SKM-1 treated with dmso at 0.1 percent for 144 hours (cell line): ENCODE results near the gene KPTN.

Experiments used
- DNase-seq: peaks from one replicate; lab custom pipeline; 2025; ENCODE audit not compliant: unreplicated experiment; lab: John Stamatoyannopoulos, UW

The KPTN gene

DNA sequence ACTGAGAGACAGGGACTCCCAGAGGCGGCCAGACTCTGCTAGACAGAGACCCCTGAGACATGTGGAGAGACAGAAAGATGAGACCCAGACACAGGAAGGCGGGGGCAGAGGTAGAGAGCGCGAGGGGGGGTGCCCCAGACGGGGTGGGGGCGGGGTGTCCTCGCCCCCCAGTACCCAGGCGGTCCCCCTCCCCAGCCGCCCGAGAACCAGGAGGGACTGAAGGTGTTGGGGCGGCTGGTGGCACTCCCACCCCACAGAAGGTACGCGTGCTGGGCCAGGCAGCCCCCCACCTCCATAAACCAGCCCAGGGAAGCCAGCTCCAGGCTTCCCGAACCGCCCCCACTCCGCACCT lies 12.7 kb downstream of the KPTN start:
- DNase-seq: no peak

DNA sequence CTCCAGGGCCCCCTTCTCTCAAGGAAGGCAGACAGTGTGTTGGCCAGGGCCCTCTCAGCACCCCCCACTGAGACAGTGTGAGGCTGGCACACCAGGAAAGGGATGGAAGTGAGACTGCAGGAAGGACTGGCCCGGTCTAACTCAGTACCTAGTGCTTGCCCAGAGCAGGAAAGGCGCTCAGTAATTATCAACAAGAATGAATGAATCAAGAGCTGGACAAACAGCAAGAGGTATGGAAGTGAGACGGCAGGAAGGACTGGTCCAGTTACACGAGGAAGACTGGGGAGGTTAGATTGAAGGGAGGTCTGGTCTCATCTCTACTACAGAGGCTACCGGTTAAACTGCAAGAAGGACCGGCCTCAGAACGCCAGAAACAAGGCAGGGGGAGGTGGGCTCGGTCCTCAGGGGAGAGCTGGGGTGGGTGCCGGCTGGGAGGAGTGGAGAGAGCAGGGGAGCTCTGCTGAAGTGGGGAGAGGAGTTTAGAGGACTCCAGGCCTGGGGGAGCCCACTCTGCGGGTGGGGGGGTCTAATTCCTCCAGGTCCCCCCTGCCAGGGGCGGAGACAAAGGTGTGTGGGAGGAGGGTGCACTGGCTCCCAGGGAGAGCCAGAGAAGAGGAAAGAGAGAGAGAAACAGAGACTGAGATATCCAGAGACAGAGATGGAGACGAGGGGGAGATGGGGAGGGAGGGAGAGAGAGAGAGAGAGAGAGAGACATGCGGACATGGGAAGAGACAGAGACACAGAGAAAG lies 13.4 kb downstream of the KPTN start:
- no peak for DNase-seq

DNA sequence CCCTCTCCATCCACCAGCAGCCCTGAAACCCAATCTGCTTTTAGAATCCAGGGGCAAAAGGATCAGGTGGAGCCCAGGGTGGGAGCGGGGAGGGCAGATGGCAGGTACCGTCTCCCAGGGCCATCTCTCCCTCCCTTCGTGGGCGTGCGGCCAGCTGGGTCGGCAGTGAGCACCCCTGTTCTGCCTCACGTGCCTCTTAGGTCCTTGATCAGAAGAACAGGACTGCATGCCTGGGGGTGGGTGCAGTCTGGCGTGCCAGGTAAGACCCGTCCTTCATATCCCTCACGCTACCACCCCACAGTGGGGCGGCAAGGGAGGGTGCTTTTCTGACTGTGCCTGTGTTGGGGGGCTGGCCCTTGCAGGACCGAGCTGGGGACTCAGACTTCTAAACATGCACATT lies 14.3 kb downstream of the KPTN start:
- no peak for DNase-seq

DNA sequence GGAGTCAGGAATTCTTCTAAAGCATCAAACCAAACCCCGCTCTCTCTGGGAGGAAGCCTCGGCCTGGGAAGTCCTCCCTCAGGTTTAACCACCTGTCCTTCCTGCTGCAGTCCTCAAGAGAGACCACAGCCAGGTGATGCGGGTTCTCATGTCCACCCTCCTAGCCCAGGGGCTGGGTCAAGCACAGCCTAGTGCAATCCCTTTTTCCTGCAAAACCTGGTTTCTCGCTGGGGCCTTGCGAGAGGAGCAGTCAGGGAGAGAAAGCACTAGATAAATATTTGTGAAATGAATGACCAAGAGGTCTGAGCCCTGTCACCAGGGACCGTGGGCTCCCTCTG lies 14.7 kb downstream of the KPTN start:
- DNase-seq: no peak

DNA sequence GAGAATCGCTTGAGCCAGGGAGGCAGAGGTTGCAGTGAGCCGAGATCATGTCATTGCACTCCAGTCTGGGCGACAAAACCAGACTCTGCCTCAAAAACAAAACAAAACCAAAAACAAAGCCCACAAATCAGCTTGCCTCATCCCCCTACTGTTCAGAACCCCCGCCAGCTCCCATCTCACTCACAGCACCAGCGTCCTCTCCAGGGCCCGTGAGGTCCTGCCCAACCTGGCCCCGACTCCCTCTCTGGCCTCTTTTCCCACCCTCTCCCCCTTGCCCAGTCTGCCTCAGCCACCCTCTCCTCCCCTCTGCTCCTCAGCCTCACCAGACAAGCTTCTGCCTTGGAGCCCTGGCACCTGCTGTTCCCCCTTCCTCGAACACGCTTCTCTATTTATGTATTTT lies 16.1 kb downstream of the KPTN start:
- DNase-seq: no peak

DNA sequence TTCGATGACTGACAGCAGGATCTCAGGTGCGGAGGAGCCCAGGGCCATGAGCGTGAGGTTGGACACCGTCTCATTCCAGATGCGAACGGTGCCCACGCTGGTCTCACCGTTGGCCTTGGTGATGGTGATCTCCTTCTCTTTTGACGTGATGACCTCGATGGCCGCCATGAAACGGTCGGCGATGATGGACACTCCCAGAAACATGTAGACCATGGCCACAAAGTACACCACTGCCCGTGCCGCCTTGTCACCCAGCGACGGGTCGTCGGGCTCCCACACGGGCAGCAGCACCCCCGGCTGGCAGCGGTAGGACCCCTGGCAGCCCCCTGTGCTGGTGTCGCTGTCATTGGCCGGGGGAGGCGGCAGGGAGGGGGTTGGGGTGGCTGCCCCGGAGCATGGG lies 18.1 kb downstream of the KPTN start:
- DNase-seq: no peak

DNA sequence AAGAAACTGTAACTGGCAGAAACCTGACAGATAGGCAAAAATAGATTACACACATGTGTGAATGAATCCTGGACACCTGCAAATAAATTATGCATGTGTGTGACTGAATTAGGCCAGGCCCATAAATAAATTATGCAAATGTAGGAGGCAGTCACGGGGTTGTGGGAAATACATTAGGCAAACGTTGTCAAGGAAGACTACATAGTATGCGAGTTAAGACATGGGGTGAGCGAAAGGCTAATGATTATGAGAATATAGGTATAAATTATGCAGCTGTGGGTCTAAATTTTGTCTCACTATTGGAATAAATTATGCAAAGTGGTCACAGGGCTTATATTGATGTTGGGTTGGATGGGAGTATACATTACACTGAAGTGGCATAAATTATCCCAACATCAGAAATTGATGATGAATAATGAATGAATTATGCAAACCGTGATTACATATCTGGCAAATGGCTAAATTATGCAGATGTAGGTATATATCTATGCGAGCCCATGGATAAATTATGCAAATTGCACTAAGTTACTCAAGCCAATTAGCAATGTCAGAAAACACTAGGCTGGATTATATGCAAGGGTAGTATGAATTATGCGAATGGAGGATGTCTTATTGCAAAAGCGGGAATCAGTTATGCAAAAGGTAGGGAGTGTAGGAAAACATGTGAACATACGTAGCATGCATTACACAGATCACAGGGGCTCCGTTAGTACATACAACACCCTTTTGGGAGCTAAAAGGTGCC lies 19.2 kb downstream of the KPTN start:
- DNase-seq: no peak

DNA sequence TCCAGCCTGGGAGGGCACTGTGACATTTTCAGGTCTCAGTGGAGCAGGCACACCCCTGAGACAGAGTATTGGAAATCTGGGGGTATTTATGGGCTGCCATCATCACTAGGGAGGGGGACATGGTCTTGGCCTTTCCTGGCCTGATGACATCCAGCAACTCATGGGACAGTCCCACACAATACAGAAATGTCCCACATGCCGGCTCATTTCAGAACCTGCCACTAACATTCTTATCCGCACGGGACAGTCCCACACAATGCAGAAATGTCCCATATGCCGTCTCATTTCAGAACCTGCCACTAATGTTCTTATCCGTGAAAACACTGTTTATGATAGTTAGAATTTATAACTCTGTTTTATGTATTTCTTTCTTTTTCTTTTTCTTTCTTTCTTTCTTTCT lies 22.1 kb downstream of the KPTN start:
- DNase-seq: no peak

DNA sequence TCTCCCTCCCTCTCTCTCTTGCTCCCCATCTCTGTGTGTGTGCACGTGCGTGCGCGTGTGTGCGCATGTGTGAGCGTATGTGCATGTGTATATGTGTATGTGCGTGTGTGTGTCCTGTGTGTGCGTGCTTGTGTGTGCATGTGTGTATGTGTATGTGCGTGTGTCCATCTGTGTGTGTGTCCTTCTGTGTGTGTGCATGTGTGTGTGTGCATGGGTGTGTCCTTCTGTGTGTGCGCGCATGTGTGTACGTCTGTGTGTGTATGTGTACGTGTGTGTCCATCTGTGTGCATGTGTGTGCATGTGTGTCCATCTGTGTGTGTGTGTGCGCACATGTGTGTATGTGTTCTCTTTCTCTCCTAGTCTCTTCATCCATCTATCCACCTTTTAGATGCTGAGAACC lies 24.5 kb downstream of the KPTN start:
- DNase-seq: no peak

DNA sequence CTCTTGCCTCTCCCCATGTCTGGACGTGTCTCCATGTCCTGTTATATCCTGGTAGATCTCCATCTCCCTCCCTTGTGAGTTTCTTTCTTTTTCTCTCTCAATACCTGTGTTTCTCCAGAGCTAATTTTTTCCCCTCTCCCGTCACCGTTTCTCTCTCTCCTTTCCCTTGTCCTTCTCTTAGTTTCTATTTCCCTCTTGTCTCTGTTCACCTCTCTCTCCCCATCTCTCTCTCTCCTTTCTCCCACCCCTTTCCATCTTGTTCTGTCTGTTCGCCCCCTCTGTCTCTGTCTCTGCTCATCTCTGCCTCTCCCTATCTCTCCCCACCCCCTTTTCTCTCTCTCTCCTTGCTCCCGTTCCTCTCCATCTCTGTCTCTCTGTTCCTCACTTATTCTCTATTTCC lies 25.3 kb downstream of the KPTN start:
- DNase-seq: no peak

DNA sequence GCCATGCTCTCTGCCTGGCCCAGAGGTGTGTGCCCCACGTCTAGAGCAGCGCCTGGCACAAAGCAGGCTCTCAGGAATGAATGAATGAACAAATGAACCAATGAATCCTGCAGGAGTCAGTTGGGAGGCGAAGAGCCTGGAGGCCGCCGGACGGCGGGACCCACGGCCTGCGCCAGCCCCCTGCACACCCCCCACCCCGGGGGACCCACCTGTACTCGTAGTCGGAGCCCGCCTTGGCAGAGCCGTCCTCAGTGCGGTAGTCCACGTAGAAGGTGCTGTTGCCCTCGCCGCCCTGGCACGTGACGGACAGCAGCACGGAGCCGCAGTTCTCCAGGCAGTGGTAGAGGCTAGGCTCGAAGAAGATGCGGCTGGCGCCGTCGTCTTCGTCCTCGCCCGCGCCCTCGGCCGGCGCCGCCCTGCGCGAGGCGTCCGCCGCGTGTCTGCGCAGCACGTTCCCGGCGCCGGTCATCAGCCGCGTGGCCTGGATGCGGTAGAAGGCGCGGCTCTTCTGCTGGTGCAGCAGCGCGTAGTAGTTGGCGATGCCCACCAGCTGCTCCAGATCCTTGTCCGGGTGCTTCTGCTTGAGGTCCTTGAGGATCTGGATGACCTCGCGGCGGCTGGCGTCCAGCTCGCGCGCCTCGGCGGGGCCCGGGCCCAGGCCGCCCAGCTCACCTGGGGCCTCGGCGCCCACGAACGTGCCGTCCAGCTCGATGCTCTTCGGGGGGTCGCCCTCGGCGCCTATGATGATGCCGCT lies 27.1 kb downstream of the KPTN start:
- DNase-seq: no peak

DNA sequence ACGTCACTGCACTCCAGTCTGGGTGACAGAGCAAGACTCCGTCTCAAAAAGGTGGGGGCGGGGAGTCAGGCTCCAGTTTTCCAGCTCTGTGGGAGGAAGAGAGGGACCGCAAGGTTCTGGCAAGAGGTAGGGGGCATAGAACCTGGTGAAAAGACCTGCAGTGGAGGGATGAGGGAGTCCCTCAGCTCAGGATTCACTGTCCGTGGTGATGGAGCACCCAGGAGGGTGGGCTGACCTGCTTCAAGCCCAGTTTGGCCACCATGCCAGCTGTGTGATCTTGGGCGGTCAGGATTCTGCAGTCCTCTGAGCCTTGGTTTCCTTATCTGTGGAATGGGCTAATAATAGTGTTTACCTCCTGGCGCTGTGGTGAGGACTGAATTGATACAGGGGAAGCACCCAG lies 33.5 kb downstream of the KPTN start:
- DNase-seq: no peak

DNA sequence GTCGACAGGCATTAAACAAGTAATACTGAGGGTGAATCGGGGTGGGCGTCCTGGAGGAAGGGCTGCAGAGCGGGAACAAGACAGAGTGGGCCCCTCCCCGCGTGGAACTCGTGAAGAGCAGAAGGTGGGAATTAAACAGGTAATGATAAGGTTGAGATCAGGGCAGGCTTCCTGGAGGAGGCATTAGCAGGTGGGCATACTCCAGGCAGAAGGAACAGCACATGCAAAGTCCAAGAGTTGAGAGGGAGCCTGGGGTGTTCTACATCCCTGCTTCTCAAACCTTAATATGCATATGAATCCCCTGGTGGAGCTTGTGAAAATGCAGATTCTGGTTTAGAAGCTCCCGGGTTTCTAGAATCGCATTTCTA lies 35.7 kb downstream of the KPTN start:
- no peak for DNase-seq

DNA sequence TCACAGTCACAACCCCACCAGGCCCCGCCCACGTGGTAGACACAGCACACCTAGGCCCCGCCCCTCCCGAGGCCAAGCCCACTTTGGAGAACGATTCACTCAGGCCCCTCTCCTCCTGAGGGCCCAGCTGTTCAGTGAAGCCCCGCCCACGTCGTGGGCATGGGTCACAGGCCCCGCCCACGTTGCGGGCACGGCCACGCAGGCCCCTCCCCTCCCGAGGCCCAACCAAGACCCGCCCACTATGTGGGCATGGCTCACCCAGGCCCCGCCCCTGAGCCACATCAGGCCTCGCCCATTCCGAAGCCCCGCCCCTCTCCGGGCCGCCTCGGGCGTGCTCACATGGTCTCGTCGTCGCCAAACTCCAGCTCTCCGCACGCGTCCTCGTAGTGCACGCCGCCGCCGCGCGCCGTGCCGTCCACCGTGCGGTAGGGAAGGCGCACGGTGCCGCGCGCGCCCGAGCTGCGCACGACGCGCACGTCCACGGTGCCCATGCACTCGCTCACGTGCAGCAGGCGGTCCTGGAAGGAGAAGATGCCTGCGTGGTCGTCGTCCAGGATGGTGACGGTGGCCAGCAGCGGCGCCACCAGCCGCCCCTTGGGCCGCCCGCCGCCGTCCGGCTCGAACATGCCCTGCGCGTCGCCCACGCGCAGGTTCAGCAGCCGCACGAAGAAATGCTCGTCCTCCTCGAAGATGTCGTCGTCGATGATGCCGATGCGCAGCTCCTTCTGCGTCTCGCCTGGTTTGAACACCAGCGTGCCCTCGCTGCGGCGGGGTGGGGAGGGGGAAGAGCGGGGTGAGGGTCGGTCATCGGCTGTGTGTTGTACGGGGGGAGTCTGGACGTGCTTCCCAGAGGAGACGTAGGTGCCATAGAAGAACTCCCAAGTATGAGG lies 36.3 kb downstream of the KPTN start:
- DNase-seq: no peak

DNA sequence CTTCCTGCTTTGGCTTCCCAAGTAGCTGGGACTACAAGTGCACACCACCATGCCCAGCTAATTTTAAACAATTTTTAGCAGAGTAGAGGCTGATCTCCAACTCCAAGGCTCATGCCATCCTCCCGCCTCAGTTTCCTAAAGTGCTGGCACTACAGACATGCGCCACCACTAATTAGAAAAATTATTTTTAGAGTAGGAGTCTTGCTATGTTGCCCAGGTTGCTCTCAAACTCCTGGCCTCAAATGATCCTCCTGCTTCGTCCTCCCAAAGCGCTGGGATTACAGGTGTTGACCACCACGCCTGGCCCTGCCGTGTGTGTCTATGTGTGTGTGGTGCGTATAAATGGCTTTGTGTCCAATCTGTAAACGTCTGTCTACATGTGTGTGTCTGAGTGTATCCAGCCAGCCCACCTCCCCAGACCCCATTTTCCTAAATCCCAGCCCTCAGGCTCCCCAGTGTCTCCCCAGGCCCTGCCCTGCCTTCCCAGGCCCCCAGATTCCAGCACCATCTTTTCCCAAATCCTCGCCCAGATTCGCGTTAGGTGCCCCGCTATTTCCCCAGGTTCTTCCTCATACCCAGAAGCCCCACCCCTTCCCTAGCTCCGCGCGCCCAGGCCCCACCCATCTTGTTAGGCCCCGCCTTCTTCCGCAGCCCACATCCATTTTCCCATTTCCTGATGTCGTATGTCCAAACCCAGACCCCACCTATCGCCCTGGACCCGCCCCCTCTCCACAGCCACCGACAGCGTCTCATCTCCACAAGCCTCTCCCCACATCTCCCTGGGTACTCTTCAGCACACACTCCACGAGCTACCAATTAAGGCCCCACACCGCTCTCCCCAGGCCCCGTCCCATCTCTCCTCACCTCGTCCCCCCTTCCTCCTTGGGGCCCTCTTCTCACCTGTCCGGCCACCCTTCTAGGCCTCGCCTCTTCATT lies 37.2 kb downstream of the KPTN start:
- DNase-seq: no peak

DNA sequence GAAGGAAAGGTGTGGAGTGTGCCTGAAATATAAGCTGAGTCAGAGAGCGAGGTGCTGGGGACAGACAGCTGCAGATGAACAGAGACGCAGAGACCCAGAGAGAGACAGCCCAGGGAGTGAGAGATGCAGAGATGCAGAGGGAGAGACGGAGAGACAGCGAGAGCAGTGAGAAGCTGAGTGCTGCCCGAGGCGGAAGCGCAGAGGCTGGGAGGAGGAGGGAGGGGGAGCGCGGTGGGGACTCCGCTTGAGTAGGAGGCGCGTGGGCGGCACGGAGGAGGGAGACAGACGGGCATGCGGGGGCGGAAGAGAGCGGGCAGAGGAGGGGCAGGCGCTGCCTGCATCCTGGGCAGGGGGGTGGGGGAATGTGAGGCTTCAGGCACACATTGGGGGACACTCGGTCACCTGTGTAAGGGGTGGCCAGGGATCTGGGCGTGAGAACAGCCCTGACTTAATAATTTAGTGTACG lies 38.0 kb downstream of the KPTN start:
- no peak for DNase-seq

DNA sequence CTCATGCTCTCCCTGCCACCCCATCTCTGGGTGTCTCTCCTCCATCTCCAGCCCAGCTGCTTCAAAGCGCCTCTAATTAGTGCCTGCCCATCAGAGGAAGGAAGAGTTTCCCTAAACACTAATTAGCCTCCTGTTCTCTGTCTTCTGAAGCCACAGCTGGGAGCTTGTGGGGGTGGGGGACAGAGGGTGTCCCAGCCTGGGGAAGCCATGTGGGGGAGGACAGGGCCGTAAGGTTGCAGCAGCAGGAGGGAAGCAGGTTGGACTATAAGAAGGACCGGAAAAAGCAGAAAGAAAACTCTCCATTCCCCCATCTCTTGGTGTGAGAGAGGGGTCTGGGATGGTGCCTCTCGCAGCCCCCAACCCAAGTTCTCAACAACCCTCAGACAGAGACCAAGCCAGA lies 38.5 kb downstream of the KPTN start:
- no peak for DNase-seq

DNA sequence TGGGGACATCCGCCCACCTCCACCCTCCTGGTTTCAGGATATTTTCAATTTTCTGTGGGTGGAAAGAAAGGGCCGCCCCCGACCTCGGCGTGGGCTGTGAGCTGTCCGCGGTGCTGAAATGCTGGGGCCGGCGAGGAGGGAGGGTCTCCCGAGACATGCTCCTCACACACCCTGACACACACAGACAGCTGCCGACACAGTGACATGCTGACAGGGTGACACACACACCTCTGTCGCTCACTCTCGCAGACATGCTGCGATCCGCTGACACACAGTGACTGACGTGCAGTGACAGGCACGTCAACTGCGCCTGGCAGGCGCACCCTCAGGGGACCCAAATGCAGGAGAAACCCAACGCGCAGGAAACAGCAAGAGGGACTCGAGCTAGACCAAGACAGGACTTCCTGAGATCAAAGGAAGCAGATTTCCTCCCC lies 39.6 kb downstream of the KPTN start:
- DNase-seq: no peak

DNA sequence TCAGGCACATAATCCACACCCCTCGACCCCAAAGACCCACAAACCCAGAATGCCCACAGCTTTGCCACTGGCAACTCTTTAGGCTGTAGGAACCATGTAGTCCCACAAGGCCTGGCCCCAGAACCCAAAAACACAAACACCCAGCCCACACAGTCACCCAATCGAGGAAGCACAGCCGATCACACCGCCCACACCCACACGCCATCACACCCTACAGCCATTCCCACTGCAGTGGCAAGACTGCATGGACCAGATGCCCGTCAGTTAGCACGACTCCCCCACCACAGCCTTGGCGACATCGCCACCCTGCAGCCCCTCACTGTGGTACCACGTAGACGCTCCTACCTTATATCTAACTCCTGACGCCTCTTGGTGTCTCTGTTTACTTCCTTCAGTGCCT lies 40.7 kb downstream of the KPTN start:
- DNase-seq: no peak

DNA sequence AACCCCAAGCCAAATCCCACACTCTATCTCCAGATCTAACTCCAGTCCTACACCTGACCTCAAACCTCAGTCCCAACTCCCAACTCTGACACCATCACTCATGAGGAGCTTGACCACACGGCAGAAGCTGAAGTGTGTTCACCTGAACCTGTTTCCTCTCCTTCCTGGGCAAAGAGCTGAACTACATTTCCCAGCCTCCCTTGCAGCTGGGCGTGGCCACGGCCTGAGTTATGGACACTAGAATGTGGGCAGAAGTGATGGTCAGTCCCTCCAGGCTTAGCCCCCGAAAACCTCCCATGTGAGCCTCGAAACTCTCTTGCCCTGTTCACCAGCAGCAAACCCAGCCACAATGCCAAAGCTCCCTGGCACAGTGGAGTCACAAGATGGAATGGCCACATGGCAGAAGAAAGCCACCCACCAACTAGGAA lies 45.2 kb downstream of the KPTN start:
- no peak for DNase-seq
